Right kidney (tissue), 9 donors: Measurements from ENCODE around the gene CTSD.
"Not testable (repeated sequence)": the region's sequence is repeated elsewhere in the genome, so short reads cannot be mapped to it uniquely, and the experiment has no call there.

Experiments
- DNase-seq: peaks from one replicate; pipeline ENCODE4 v3.0.0-alpha.2; 2016
- long read RNA-seq, 8 donors: transcript quantifications; one replicate each; lab custom pipeline, GENCODE V29; 2026

The CTSD gene
- long read RNA-seq, donor 1, transcript CTSD-201 (9 exons, 2,123 nt), result major isoform, 82 of 96 reads
- long read RNA-seq, donor 1, partial matches to known transcripts, result 14 of 96 reads
- long read RNA-seq, donor 1, other reads (novel, unspliced or antisense), result 0 of 96 reads
- long read RNA-seq, donor 2, transcript CTSD-201 (9 exons, 2,123 nt), result major isoform, 51 of 70 reads
- long read RNA-seq, donor 2, partial matches to known transcripts, result 19 of 70 reads
- long read RNA-seq, donor 2, other reads (novel, unspliced or antisense), result 0 of 70 reads
- long read RNA-seq, donor 3, transcript CTSD-201 (9 exons, 2,123 nt), result major isoform, 47 of 55 reads
- long read RNA-seq, donor 3, partial matches to known transcripts, result 5 of 55 reads
- long read RNA-seq, donor 3, other reads (novel, unspliced or antisense), result 0 of 55 reads
- long read RNA-seq, donor 4, transcript CTSD-201 (9 exons, 2,123 nt), result major isoform, 70 of 99 reads
- long read RNA-seq, donor 4, partial matches to known transcripts, result 29 of 99 reads
- long read RNA-seq, donor 4, other reads (novel, unspliced or antisense), result 0 of 99 reads
- long read RNA-seq, donor 5, transcript CTSD-201 (9 exons, 2,123 nt), result major isoform, 97 of 110 reads
- long read RNA-seq, donor 5, partial matches to known transcripts, result 13 of 110 reads
- long read RNA-seq, donor 5, other reads (novel, unspliced or antisense), result 0 of 110 reads
- long read RNA-seq, donor 6, transcript CTSD-201 (9 exons, 2,123 nt), result major isoform, 96 of 144 reads
- long read RNA-seq, donor 6, partial matches to known transcripts, result 45 of 144 reads
- long read RNA-seq, donor 6, other reads (novel, unspliced or antisense), result 0 of 144 reads
- long read RNA-seq, donor 7, transcript CTSD-201 (9 exons, 2,123 nt), result major isoform, 128 of 187 reads
- long read RNA-seq, donor 7, partial matches to known transcripts, result 56 of 187 reads
- long read RNA-seq, donor 7, other reads (novel, unspliced or antisense), result 0 of 187 reads
- long read RNA-seq, donor 8, transcript CTSD-201 (9 exons, 2,123 nt), result major isoform, 95 of 108 reads
- long read RNA-seq, donor 8, partial matches to known transcripts, result 10 of 108 reads
- long read RNA-seq, donor 8, other reads (novel, unspliced or antisense), result 0 of 108 reads

GRCh38 chr11:1763796-1764661, at the start of gene CTSD:
Gene CTSD, minus strand, starts transcription at chr11:1763927. Its CDS starts 68 bp downstream, at chr11:1763859.
- DNase-seq, result peak; percentile 82

GRCh38 chr11:1813356-1813755, 49.6 kb upstream of the CTSD start:
- DNase-seq, result not testable (repeated sequence)

- DNase-seq, result no peak
Observed at GRCh38 chr11:1812801-1813200, 49.1 kb upstream of the CTSD start.

DNA sequence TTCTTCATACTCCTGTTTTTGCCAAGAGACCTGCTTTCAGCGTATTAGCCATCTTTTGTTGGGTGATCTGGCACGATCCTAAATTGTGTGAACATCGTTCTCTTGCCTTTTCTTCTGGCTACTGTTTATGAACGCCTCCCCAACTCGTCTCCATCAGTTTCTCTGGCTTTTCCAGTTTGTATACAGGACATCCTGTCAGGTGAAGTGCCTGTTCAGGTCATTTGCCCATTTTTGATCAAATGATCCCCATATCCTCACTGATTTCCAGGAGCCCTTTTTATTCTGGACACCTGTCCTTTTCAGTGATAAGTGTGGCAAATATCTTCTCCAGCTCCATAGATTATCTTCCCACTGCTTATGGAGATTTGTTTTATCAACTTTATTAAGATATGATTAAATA, 48.5 kb upstream of the CTSD start:
- DNase-seq, result no peak

DNA sequence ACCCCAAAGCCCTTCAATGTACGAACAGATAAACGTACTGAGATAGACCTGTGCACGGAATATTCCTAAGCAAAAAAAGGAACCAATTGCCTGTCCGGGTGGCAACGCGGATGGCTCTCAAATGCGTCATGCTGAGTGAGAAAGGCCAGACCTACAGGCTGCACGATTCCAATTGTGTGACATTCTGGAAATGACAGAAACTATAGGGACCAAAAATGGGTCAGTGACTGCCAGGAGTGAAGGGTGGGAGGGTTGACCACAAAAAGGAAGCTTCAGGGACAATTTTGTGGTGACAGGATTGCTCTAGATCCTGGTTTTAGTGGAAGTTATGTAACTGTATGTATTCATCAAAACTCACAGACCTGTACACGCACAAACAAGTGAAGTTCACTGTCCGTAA, 47.0 kb upstream of the CTSD start:
- DNase-seq, result no peak

GRCh38 chr11:1807264-1807995, 43.7 kb upstream of the CTSD start:
- no peak for DNase-seq

- DNase-seq, result no peak
Observed at GRCh38 chr11:1805525-1805924, 41.8 kb upstream of the CTSD start.

DNA sequence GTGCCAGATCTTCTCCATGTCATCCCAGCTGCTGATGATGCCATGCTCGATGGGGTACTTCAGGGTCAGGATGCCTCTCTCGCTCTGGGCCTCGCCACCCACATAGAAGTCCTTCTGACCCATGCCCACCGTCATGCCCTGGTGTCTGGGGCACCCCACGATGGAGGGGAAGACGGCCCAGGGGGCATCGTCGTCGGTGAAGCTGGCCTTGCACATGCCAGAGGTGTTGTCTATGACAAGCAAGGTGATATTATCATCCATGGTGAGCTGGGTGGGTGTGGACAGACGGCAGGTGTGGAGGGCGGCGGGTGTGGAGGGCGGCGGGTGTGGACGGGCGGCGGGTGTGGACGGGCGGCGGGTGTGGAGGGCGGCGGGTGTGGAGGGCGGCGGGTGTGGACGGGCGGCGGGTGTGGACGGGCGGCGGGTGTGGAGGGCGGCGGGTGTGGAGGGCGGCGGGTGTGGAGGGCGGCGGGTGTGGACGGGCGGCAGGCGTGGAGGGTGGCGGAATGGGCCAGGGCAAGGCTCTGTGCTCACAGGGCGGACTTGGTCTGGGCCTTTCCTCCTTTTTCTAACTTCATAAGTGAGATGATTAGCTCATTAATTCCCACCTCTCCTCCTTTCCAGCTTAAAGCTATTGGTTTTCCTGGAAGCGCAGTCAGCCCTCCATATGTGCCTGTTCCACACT, 40.2 kb upstream of the CTSD start:
- DNase-seq, result not testable (repeated sequence)

DNA sequence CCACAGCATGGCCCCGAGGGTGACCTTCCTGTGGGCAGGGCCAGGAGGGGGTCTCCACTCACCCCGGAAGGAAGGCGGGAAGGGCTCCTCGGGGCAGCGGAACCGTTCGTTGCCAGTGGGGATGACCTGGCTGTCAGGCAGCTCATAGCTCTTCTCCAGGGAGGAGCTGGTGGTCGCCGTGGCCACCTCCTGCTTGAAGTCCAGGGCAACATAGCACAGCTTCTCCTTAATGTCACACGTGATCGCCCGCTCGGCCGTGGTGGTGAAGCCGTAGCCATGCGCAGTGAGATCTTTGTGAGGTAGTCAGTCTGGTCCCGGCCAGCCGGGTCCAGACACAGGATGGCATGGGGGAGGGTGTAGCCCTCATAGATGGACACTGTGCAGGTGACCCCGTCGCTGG, 39.5 kb upstream of the CTSD start:
- no peak for DNase-seq

DNA sequence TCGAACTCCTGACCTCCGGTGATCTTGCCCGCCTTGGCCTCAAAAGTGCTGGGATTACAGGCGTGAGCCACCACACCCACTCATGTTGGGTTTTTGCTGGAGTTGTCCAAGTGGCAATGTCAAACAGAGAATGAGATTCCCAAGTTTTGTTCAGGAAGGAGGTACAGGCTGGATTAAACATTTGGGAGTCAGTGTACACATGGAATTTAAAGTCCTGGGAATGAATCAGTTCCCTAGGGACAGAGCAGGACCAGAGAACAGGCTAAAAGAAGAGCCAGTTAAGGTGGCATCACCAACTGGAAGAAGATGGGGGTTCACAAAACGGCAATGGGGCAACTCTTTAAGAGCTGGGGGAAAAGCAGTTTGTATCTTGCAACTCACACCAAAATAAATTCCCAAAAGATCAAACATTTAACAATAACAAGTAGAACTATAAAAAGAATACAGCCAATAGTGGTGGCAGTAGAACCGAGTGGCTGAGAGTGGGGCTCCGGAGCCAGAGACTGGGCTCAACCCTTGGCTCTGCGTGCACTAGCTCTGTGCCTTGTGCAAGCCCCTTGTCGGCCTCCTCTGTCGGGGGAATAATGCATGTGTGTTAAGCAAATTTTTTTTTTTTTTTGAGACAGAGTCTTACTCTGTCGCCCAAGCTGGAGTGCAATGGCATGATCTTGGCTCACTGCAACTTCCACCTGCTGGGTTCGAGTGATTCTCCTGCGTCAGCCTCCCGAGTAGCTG, 33.8 kb upstream of the CTSD start:
- DNase-seq, result no peak

DNA sequence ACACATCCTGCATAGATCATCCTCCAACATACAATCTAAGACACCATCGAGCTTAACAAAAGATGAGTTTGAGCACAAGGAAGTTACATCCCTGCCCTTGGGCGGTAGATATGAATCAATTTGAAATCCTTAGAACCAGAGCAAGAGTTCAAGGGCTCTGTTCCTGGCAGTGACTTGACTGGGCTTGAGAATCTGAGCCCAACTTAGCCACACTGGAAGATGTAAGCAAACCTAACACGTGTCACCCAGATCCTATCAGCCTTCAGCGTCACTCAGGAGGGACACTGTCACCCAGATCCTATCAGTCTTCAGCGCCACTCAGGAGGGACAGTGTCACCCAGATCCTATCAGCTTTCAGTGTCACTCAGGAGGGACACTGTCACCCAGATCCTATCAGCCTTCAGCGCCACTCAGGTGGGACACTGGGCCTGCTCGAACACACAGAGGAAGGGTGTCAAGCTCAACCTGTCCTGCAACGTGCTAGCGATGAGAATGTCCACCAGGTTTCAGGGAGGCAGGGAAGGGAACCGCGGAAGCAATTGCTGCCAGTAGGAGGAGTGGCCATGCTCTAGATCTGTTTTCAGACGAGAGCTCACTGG, 32.8 kb upstream of the CTSD start:
- DNase-seq, result no peak

DNA sequence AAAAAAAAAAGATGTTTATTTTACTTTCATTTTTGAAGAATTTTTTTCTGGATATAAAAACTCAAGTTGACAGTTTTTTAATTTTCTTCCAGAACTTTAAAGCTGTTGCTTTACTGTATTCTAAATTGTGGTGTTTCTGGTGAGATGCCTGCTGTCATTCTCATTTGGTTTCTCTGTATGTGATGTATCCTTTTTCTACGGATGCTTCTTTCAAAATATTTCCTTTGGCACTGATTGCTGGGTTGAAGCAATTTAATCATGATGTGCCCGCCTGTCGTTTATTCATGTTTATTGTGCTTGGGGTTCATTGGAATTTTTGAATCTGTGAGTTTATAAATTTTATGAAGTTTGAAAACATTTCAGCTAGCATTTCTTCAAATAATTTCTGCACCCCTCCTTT, 29.4 kb upstream of the CTSD start:
- no peak for DNase-seq

- DNase-seq, result no peak
Observed at GRCh38 chr11:1792461-1792860, 28.7 kb upstream of the CTSD start.

- DNase-seq, result no peak
Observed at GRCh38 chr11:1791912-1792311, 28.2 kb upstream of the CTSD start.

DNA sequence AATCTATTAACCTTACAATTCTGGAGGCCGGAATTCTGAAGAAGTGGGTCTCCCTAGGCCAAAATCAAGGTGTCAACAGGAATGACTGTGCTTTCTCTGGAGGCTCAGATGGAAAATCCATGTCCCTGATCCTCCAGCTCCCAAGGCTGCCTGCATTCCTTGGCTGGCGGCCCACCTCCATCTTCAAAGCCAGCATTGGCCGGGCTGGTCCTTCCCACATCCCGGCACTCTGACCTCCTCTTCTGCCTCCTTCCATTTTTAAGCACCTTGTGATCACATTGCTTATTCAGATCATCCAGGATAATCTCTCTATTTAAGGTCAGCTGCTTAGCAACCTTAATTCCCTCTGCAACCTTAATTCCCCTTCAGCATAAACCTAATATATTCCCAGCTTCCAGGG, 22.7 kb upstream of the CTSD start:
- DNase-seq, result no peak

DNA sequence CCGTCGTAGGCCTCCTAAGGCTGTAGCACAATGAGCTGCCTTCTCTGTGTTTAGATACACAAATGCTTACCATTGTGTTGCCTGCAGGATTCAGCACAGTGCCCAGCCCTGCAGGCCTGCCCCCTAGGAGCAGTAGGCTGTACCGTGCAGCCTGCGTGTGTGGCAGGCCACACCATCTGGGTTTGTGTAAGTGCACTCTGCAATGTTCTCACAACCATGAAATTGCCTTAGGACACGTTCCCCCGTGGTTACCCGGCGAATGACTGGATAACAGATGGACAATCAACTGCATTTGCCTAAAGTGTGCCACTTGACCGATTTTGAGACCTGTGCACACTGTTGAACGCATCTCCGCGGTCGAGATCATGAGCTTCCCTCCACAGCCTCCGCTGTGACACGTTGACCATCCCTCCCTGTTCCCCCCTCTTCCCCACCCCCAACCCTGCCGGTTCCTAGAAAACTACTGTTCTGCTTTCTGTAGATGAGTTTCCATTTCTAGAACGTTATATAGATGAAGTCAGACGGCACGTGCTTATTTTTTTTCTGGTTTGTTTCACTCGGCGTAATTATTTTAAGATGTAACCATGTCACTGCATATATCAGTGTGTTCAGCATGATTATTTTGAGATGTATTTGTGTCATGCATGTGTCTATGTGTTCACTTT, 22.2 kb upstream of the CTSD start:
- DNase-seq, result no peak

DNA sequence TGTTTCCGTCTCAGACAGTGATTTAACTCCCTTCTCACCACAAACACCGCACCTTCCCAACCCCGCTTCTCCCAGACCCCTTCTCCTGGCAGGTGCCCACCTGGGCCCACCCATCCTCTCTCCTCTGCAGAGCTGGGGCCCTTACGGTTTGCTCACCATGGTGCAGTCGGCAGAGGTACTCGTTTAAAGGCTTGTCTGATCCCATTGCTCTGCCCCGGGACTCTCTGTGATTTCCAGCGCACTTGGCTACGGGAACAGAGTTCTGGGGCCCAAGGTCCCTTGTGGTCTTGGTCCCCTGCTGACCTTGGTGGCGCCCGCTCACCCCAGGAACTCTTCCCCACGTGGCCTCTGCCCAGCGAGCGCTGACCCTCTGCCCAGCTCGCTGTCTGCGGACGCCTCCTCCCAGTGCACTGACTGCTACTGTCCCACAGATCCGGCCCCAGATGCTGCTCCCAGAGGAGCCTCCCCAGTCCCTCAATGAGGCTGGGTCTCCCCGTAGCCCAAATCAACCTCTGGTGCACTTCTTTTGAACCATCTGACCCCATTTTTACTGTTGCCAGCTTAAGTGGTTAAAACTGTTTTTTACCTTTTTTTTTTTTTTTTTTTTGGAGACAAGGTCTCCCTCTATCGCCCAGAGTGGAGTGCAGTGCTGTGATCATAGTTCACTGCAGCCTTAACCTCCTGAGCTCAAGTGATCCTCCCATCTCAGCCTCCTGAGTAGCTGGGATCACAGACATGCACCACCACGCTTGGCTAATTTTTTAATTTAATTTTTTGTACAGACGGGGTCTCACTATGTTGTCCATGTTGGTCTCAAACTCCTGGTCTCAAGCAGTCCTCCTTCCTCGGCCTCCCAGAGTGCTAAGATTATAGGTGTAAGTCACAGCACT, 21.3 kb upstream of the CTSD start:
- DNase-seq, result no peak
